ENCODE data around the gene PTPN2.
"Not testable (repeated sequence)": the region's sequence is repeated elsewhere in the genome, so short reads cannot be mapped to it uniquely, and the experiment has no call there.

The PTPN2 gene

DNA sequence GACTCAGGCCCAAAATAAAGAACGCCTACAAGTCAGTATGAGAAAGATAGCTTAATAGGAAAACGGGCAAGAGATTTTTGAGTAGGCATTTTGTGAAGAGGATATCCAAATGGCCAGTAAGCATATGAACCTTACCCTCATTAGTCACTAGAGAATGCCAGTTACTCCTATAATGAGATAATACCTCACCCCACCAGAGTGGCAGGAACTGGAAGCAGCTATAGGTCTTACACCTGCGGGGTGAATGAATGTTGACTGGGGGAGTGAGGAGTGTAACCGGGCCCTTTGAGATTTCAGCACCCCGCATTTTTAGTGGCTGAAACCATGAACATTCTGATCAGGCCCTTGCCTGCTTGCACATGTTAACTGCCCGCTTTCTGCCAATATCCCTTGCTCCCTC lies 7.5 kb upstream of the PTPN2 start:
- no peak for DNase-seq (ENCODE audit: low read depth, low spot score)

DNA sequence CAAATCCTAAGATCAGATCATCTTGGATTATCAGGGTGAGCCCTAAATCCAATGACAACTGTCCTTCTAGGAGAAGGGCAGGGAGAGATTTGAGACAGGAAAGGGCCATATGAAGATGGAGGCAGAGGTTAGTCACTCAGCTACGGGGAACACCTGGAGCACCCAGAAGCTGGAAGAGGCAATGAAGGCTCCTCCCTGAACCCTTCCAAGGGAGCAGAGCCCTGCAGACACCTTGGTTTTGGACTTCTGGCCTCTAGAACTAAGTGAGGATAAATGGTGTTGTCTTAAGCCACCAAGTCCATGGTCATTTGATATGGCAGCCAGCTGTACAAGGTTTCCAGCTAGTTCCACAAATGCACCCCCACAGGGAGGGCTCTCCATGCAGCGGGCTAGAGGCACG lies 6.9 kb upstream of the PTPN2 start:
- DNase-seq (ENCODE audit: low read depth, low spot score) = no peak

DNA sequence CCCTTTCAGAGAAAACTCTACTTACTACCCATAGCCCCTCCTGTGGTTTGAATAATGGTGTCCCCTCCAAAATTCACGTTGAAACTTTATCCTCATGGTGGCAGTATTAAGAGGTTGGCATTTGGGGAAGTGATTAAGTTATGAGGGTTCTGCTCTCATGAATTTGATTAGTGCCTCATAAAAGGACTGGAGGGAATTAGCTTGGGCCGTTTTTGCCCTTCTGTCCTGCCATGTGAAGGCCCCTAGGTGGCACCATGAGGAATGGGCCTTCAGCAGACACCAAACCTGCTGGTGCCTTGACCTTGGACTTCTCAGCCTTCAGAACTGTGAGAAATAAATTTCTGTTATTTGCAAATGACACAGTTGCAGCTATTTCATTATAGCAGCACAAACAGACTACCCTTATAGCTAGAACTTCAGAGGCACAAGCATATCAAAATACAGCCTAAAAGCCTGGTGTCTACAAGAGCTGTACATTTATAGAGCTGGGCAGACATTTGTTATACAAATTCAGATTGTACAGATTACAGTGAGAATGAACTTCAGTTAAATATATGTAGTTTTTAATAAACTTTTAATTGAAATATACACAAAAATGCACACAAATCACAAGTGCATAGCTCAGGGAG lies 2.6 kb upstream of the PTPN2 start:
- no peak for DNase-seq (ENCODE audit: low read depth, low spot score)

DNA sequence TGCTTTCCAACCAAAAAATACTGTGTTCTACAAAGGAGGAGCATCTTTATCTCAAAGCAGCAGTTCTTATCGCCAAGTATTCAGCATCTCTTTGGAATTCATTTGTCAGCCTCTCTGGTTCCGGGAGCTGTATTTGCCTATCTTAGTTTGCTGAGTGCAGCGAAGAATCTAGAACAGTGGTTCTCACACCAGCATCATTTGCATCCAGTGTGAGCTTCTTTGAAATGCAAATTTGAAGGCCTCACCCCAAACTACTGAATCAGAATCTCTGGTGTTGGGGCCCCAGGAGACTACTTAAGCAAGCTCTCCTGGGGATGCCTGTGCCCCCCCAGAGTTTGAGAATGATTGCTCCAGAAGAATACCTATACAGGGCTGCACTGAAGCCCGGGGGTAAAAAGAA lies 1.5 kb upstream of the PTPN2 start:
- DNase-seq (ENCODE audit: low read depth, low spot score) = no peak

DNA sequence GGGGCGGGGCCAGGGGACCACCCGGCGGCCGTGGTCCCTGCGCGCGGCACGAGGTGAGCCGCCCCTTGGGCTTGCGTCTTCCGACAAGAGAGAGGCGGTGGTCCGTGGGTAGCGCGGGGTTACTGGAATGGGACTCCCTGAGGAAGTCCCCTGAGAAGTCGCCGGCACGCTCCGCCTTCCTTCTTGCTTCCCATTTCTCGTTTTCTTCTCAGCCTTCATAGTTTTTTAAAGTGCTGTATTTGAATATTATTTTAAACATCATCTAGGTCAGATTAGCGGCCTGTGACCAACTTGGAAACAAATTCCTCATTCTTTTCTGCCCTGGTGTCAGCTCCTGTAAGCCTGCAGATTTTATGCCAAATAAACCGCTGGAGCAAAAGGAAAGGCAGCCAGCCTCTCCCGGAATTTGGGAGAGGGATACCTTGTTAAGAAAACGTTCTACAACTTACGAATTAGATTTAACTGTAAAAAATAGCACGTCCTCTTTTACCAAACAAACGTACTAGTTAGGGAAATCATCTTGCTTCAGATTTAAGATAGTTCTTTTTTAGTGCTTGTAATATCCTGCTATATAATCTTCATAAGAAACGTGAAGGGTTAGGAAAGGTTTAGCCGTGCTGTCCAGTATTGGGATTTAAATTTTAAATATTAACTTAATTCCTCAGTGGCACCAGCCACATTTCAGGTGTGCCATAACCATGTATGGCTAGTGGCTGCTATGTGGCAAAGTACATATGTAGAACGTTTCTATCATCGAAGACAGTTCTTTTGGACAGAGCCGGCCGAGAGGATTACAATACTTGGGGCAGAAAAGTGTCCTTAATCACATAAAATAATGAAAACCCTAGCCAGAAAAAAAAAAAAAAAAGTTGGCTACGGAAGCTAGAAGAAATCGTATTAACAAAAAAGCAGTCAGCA lies 628 bp upstream of the PTPN2 start:
- DNase-seq (ENCODE audit: low read depth, low spot score) = no peak

DNA sequence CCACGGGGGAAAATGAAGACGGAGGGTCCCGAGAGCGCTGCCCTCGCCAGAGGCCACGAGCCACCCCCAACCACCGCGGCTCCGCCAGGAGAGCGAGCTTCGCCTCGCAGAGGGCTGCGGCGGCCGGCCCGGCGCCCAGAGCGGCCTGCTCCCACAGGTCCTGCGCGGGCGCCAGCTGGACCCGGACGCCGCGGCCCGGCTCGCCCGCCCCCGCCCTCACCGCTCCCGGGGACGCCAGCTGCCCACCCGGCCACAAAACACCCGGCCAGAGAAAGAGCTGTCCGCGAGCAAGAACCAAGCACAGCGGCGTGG lies 709 bp downstream of the PTPN2 start:
- DNase-seq (ENCODE audit: low read depth, low spot score) = no peak

DNA sequence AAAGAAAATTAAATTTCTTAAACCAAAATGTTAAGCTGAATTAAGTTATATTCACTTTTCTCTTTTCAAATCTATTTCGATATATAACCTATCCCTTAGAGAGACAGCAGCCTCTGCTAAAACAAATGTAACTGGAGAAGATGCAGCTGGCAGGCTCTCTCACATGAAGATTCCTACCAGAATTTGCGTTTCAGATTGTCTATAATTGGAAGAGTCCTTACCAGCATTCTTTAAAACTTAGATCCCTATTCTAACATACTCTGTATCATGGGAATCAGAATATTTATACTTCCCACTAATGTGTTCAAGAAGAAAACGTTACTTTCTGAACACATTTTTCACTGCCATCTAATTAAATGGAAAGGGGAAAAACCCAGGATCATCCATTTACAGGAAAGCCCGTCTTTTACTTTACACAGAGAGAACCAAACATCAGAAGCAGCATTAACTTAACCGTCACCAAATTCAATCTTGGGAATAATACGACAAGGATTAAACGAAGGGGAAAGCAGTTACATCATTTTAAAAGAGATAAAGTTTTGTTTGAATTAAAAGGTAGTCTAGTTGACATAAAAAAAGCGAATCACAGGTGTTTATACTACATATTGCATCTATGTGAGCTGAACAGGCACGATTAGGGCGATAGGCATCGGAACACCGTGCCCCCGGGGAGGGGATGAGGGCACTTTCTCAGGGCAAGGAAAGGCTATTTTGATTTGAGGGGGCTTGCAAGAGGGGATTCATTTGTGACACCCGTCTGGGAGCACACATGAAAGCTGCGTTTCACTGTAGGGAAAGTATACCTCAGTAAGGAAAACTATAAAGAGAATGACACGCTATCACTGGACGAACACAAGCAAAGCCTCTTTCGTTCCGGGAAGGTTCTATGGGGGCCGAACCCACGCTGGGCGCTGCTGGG lies 1.3 kb downstream of the PTPN2 start:
- DNase-seq (ENCODE audit: low read depth, low spot score) = no peak

DNA sequence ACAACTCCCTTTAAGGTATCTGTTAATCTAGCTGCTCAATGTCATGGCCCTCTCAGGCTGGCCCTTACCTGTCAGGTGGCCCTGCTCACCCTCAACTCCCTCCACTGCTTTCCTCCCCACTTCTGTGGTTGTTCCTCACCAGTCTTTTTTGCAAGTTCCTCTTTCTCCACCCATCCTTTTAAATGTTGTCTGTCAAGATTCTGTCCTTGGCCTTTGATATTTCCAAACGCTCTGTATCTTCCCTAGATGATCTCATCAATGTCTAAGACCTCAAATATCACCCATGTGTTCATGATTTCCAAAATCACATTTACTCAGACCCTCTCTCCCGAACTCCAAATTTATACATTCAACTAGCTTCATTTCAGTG lies 3.5 kb downstream of the PTPN2 start:
- no peak for DNase-seq (ENCODE audit: low read depth, low spot score)

DNA sequence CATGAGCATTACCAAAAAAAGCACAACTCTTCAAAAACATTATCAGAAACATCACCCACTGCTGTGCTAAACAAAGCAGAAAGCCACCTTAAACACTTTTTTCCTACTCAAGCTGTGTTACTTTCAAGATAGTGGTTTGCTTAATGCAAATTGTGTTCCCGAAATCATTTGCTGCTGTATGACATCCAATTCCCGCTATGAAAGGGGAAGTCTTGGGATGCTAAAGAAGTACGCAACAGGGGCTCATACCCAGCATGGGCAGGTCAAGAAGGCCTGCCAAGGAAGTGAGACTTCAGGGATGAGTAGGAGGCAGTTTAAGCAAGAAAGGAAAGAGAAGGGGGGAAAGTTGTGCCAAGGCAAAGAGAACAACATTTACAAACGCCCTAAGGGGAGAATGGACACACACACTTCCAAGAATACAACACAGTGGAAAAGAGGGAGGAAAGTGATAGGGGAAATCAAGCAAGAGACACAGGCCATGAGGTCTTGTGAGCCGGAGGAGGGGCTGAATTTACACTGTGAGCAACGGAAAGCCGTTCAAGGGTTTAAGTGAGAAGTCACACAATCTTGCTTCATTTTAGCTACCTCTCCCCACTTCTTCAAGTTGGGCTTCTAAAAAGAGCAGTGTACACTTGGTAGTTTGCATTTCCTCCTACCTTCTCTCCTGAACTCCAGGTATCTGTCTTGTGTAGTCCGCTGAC lies 4.0 kb downstream of the PTPN2 start:
- DNase-seq (ENCODE audit: low read depth, low spot score) = peak; percentile 39

DNA sequence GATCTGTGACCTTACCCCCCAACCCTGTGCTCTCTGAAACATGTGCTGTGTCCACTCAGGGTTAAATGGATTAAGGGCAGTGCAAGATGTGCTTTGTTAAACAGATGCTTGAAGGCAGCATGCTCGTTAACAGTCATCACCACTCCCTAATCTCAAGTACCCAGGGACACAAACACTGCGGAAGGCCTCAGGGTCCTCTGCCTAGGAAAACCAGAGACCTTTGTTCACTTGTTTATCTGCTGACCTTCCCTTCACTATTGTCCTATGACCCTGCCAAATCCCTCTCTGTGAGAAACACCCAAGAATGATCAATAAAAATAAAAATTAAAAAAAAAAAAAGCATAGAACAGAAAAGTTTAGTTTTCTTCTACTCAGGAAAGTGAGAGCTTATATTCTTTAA lies 9.0 kb downstream of the PTPN2 start:
- DNase-seq (ENCODE audit: low read depth, low spot score) = not testable (repeated sequence)

DNA sequence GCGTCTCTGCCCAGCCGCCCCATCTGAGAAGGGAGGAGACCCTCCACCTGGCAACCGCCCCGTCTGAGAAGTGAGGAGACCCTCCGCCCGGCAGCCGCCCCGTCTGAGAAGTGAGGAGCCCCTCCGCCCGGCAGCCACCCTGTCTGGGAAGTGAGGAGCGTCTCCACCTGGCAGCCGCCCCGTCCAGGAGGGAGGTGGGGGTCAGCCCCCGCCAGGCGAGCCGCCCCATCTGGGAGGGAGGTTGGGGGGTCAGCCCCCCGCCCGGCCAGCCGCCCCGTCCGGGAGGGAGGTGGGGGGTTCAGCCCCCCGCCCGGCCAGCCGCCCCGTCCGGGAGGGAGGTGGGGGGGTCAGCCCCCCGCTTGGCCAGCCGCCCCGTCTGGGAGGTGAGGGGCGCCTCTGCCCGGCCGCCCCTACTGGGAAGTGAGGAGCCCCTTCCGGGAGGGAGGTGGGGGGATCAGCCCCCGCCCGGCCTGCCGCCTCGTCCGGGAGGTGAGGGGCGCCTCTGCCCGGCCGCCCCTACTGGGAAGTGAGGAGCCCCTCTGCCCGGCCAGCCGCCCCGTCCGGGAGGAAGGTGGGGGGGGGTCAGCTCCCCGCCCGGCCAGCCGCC lies 10.0 kb downstream of the PTPN2 start:
- not testable (repeated sequence) for DNase-seq (ENCODE audit: low read depth, low spot score)

DNA sequence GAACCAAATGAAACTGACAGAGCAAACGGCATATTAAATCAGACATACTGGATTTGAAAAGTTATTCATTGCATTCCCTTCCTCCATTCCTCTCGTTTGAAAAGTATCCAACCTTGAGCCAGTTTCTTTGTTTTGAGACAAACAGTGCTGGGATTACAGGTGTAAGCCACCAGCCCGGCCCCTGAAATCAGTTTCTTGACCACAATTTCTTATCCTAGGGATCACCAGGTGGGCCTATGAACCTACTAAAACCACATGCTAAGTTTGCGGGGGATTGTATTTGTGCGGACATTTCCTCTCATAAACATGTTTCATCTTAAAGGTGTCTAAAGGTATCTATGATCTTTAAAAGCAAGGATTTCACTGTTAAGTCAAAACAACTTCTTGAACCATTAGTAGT lies 11.6 kb downstream of the PTPN2 start:
- DNase-seq (ENCODE audit: low read depth, low spot score) = no peak

DNA sequence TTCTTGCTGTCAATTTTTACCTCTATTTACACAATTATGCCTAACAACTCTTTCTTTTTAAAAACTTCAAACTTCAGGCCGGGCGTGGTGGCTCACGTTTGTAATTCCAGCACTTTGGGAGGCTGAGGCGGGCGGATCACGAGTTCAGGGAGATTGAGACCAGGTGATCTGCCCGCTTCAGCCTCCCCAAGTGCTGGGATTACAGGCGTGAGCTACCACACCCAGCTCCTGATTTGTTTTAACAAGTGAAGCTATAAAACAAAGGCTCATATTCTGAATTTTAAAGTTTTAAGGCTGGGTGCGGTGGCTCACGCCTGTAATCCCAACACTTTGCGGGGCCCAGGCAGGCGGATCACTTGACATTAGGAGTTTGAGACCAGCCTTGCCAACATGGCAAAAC lies 15.5 kb downstream of the PTPN2 start:
- no peak for DNase-seq (ENCODE audit: low read depth, low spot score)

DNA sequence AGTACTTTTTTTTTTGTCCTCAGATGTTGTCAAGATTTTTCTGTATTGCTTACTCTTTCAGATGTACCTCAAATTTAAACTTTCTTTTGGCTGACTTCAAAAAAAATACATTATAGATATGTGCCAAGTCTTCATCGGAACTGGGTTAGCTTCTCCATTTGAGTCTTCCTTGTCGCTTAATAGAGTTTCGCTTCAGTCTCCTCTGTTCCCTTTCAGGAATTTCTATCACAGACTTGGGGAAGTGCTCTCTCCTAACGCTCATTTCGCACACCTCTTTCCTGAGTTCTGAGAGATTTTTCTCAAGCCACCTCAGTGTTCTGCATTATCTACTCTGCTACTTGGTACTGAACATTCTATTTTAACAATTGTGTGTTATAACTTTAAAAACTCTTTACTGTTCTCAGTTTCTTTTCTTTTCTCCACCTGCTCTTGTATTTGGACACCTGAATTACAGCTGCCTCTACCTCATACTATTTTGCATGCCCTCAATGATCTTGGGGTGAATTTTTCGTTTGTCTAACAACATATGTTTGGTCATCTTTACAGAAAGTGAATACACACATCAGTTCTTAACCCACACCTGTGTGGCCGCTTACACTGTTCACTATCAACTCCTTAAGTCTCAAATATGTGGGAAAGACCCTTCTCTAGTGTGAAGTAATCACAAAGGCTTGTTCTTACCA lies 16.5 kb downstream of the PTPN2 start:
- no peak for DNase-seq (ENCODE audit: low read depth, low spot score)

DNA sequence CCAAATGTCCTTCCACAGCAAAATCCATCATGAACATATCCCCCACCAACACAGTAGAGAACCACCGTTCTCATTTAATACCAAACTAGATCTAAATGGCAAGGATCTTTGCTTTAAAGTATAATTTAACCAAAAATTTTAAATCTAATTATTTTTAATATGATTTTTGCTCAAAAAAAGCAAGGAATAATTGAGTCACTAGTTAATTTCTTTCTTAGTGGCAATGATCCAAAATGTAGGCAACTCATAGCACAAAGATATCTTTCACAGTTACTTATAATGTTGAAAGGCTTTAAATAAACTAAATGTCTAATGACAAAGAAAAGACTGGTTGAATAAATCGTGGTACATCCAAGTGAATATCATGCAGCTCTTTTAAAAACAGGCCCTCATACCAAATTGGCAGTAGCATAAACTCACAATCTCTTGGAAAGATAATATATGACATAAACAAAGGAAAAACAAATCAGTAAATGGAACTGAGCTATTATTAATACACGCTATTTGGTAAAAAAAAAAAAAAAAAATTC lies 20.3 kb downstream of the PTPN2 start:
- no peak for DNase-seq (ENCODE audit: low read depth, low spot score)

DNA sequence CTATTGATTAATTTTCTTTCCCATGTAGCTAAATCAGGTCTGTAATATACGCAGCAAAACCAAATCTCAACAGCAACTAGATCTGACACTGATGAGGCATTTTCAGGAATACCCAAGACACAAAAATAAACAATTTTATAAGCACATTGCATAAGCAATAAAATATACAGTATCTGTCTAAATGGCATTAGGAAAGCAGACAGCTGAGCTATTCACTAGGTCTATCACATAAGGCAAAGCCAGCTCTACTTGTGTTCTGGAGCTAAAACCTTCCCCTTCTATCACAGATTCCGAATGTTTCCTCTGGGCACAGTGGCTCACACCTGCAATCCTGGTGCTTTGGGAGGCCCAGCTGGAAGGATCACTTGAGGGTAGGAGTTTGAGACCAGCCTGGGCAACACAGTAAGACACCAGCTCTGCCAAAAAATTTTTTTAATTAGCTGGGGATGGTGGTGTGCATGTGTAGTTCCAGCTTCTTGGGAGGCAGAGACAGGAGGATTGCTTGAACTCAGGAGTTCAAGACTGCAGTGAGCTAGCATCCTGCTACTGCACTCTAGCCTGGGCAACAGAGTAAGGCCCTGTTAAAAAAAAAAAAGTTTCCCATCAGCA lies 21.1 kb downstream of the PTPN2 start:
- DNase-seq (ENCODE audit: low read depth, low spot score) = no peak

DNA sequence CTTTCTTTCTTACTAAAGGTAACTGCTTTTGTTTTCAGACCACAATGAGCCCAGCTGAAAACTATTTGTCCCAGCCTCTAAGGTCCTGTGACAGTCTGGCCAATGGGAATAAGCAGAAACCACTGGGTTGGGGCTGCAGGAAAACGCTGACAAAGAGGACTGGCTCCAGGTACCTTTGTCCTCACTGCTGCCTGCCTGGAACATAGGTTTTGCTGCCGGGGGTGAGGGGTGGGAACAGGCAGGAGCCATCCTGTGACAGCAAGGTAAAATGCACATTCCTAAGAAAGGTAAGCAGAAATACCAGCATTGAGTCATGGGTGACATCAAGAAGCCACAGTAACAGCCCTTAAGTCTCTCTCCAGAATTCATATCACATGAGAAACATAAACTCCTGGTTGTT lies 21.6 kb downstream of the PTPN2 start:
- peak; percentile 75 for DNase-seq (ENCODE audit: low read depth, low spot score)

DNA sequence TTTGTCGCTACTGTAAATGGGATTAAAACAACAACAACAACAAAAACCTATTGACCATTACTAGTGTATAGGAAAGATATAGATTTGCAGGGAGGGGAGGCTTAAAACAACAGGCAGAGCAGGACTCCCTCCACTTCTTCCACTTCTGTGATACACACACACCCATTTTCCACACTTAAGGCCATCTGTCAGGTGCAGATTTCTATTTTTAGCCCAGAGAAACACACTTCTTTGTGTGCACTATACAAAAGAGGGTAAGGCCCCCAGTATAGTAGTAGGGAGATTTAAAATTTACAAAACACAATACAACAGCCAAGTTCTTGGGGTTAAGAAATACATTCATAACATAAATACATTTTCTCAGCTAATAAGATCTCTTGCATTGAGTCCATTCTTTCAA lies 22.4 kb downstream of the PTPN2 start:
- DNase-seq (ENCODE audit: low read depth, low spot score) = no peak

DNA sequence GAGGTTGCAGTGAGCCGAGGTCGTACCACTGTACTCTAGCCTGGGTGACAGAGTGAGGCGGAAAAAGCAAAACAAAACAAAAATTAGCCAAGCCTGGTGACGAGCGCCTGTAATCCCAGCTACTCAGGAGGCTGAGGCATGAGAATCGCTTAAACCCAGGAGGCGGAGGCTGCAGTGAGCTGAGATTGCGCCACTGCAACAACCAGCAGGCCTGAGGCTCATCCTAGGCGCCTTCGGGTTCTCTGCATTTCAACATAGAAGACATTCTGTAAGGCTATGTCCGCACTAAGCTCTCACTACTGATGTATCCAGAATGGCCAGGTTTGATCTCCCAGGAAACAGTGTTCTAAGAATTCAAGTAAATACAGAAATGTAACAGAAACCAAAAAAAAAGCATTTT lies 23.5 kb downstream of the PTPN2 start:
- DNase-seq (ENCODE audit: low read depth, low spot score) = no peak

DNA sequence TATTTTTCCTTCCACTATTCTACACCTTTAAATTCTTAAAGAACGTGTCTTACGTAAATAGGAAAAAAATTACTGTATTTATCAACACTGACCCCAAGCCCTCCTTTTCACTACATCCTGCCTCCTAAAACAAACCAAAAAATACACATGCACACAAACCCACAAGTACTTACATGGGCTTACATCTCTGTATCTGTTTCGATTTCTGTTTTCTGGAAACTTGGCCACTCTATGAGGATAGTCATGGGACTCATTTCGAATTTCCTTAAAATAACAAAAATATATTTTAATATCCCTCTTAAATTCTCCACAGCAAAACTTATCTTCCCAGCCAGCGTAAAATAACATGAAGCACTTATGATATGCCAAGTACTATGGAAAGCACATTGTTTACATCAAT lies 25.0 kb downstream of the PTPN2 start:
- DNase-seq (ENCODE audit: low read depth, low spot score) = no peak

Measured in astrocyte of the hippocampus (primary cell).